GM18867 (cell line): ENCODE data around the gene ZNF226.
A peak's percentile ranks its signal among the peaks of the same experiment; 100 is the strongest.
"Not testable (repeated sequence)": the region's sequence is repeated elsewhere in the genome, so short reads cannot be mapped to it uniquely, and the experiment has no call there.

Experiments
- ATAC-seq: cut with Tn5 transposase; IDR thresholded peaks from one replicate; pipeline ENCODE4 v1.9.1; 2021; ENCODE audit warnings: mild to moderate bottlenecking, moderate library complexity; ENCODE audit not compliant: unreplicated experiment

ZNF226 gene

GRCh38 chr19:44207126-44207803, 42.4 kb downstream of the ZNF226 start:
- ATAC-seq: peak; percentile 86

DNA sequence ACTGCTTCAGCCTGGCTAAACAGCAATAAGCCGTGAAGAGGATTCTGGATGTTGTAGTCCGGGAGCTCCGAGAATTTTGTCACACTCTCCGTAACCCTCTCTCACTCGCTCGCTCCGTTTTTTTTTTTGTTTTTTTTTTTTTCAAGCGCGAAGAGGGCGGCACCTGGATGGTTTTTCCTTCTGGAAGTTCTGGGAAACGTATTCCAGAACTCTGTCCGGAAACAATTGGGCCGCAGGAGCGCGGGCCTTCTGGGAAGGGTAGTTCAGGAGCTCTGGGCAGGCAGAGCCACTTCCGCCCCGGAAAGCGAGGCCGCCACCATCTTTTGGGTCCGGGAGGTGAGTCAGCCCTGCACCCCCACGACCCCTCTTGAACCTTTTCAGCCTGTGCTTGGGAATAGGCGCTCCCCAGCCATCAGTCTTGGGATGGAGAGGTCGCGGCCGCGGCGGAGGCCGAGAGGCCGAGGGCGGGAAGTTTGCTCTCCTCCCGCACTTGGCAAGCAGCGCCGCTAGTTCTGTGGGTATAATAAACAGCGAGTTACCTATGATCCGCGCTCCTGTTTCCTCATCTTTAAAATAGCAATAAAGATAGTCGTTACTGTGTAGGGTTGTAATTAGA, 47.5 kb downstream of the ZNF226 start, which contains the start of gene ZNF227:
Gene ZNF227 (plus strand): TSS at position 283 of the 616 bp plus-strand sequence. CDS start 5,261 bp downstream, outside the sequence.
- peak; percentile 90 for ATAC-seq

DNA sequence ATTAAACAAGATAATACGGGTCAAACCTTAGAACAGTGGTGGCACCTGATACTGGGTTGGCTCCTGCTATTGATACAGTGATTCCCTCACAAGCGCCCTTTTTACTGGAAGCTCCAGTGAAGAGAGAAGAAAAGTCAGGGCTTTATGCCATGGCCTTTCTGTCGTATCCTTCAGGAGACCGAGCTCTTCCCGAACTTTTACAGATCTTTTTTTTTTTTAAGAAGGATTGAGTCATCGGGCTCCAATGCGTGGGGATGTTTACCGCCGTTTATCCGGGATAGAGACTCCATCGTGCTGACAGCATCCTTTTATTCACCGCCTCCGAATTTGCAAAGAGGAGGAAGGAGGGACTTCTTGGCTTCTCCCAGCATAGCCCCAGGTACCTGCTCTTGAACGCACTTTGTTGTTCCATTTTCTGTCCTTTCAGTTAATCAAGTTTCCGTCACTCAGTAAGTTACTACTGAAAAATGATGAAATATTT, 48.0 kb downstream of the ZNF226 start:
- no peak for ATAC-seq

DNA sequence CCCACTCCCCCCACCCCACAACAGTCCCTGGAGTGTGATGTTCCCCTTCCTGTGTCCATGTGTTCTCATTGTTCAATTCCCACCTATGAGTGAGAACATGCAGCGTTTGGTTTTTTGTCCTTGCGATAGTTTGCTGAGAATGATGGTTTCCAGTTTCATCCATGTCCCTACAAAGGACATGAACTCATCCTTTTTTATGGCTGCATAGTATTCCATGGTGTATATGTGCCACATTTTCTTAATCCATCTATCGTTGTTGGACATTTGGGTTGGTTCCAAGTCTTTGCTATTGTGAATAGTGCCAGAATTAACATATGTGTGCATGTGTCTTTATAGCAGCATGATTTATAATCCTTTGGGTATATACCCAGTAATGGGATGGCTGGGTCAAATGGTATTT, 55.0 kb downstream of the ZNF226 start:
- ATAC-seq: not testable (repeated sequence)

GRCh38 chr19:44220761-44221160, 55.9 kb downstream of the ZNF226 start:
- not testable (repeated sequence) for ATAC-seq

GRCh38 chr19:44221291-44221690, 56.4 kb downstream of the ZNF226 start:
- not testable (repeated sequence) for ATAC-seq
